GM12878 (cell line): ENCODE measurements around the gene NANOG. TPM values are rescaled to one million over a fixed set of nuclear protein-coding genes. Genes with fewer than 3 reads are reported as not detected.

ENCODE experiments used
- ATAC-seq: fragments of 200-7000 bp; cut with Tn5 transposase; 3 replicates; pipeline ENCODE4 v1.9.1; 2020; ENCODE audit warnings: mild to moderate bottlenecking, moderate library complexity
- BruUV-seq: library from RNA; stranded (reverse); fragments of 400-500 nt; replicated peaks from 2 replicates; lab custom pipeline; 2021; lab: Mats Ljungman, UMichigan
- CTCF ChIA-PET: fragments of 300-600 bp; sonication (Branson Sonifier 250); formaldehyde crosslinking; extraction: SDS; loops from one replicate; lab custom pipeline; 2021; ENCODE audit warnings: inconsistent platforms; lab: Yijun Ruan, JAX
- POLR2A ChIA-PET: fragments of 350-600 bp; formaldehyde crosslinking; extraction: SDS; loops from one replicate; lab custom pipeline; 2021; ENCODE audit warnings: inconsistent platforms; lab: Charles Lee
- RAD21 ChIA-PET: fragments of 300-600 bp; sonication (Branson Sonifier 250); formaldehyde crosslinking; loops from one replicate; lab custom pipeline; 2023; ENCODE audit warnings: antibody characterized with exemption; ENCODE audit not compliant: unreplicated experiment; lab: Charles Lee
- SMC1A ChIA-PET: fragments of 300-600 bp; sonication (Branson Sonifier 250); formaldehyde crosslinking; loops from one replicate; lab custom pipeline; 2023; ENCODE audit not compliant: unreplicated experiment, uncharacterized antibody; lab: Charles Lee
- DNase-seq: peaks from one replicate; pipeline ENCODE4 v3.0.0-alpha.2; 2011; ENCODE audit warnings: low read depth, low spot score
- FAIRE-seq: peaks from 3 replicates; lab custom pipeline; 2011; peaks lifted over from hg19 to GRCh38; lab: Jason Lieb, UNC
- H2AFZ ChIP-seq: 2 replicates; pipeline ENCODE4 v1.6.0; 2011; ENCODE audit warnings: low read depth, low read length, control low read depth; ENCODE audit not compliant: control insufficient read depth
- H3K27ac ChIP-seq: 2 replicates; pipeline ENCODE4 v1.5.1; 2011; ENCODE audit warnings: control low read depth; ENCODE audit not compliant: control insufficient read depth, insufficient read depth
- H3K27me3 ChIP-seq, 2 experiments: replicated peaks in 1 of 2; 2 replicates each; pipeline versions ENCODE4 v1.6.0 to v1.6.1; 2011; ENCODE audit warnings: low read length in 1 of 2; ENCODE audit not compliant: control insufficient read depth in 2 of 2, insufficient read depth in 2 of 2
- H3K36me3 ChIP-seq, 2 experiments: 2 replicates each; pipeline ENCODE4 v1.5.1; 2011; ENCODE audit warnings: low read length in 1 of 2; ENCODE audit not compliant: control insufficient read depth in 2 of 2, insufficient read depth in 2 of 2
- H3K4me1 ChIP-seq: 2 replicates; pipeline ENCODE4 v1.6.1; 2011; ENCODE audit warnings: mild to moderate bottlenecking, low read length, moderate library complexity, mixed read lengths; ENCODE audit not compliant: control insufficient read depth, insufficient read depth
- H3K4me2 ChIP-seq: 2 replicates; pipeline ENCODE4 v1.6.0; 2011; ENCODE audit warnings: control low read depth; ENCODE audit not compliant: control insufficient read depth, insufficient read depth
- H3K4me3 ChIP-seq: fragments of 200-600 bp; sonication (generic); 2 replicates; pipeline ENCODE4 v1.5.1; 2016
- H3K79me2 ChIP-seq: 2 replicates; pipeline ENCODE4 v1.6.0; 2011; ENCODE audit warnings: low read length; ENCODE audit not compliant: control insufficient read depth, insufficient read depth
- H3K9ac ChIP-seq: 2 replicates; pipeline ENCODE4 v1.8.0; 2011; ENCODE audit warnings: low read length, control low read depth, mixed read lengths; ENCODE audit not compliant: control insufficient read depth, insufficient read depth
- H3K9me3 ChIP-seq: replicated peaks from 3 replicates; pipeline ENCODE4 v1.5.1; 2011; ENCODE audit warnings: mild to moderate bottlenecking, low read length; ENCODE audit not compliant: control insufficient read depth, insufficient read depth
- H4K20me1 ChIP-seq: 2 replicates; pipeline ENCODE4 v1.6.0; 2011; ENCODE audit not compliant: control insufficient read depth, insufficient read depth
- CBFB ChIP-seq: IDR thresholded peaks from 2 replicates; pipeline ENCODE4 v1.6.1; 2016; ENCODE audit warnings: antibody characterized with exemption, low read depth
- EGR1 ChIP-seq, 2 experiments: IDR thresholded peaks; 1 replicate in 1 of 2; 2 replicates in 1 of 2; pipeline ENCODE4 v1.6.1; 2011 to 2012; ENCODE audit warnings: low read depth in 2 of 2, low read length in 2 of 2, borderline replicate concordance in 1 of 2, mild to moderate bottlenecking in 1 of 2, moderate library complexity in 1 of 2
- KAT2A ChIP-seq: conservative IDR thresholded peaks from 2 replicates; pipeline ENCODE4 v1.6.1; 2011; ENCODE audit warnings: low read depth, low read length; ENCODE audit not compliant: control insufficient read depth
- MEF2A ChIP-seq: IDR thresholded peaks from 2 replicates; pipeline ENCODE4 v1.6.1; 2011; ENCODE audit warnings: low read depth, mild to moderate bottlenecking, low read length, moderate library complexity; ENCODE audit not compliant: insufficient read depth
- MXI1 ChIP-seq: fragments of 150-350 bp; IDR thresholded peaks from 2 replicates; pipeline ENCODE4 v1.6.1; 2011; ENCODE audit warnings: low read depth, mild to moderate bottlenecking, inconsistent platforms, low read length, improper control_type of control experiment
- RFX5 ChIP-seq: IDR thresholded peaks from 2 replicates; pipeline ENCODE4 v1.6.1; 2011; ENCODE audit warnings: low read depth, low read length, improper control_type of control experiment
- STAT3 ChIP-seq: IDR thresholded peaks from 2 replicates; pipeline ENCODE4 v1.6.1; 2011; ENCODE audit warnings: low read depth, low read length, improper control_type of control experiment
- SUPT20H ChIP-seq: IDR thresholded peaks from 2 replicates; pipeline ENCODE4 v1.6.1; 2011; ENCODE audit warnings: low read depth, mild to moderate bottlenecking, low read length, moderate library complexity, borderline replicate concordance; ENCODE audit not compliant: control insufficient read depth
- ZNF24 ChIP-seq: fragments of 450-650 bp; IDR thresholded peaks from 2 replicates; pipeline ENCODE4 v1.6.1; 2017; ENCODE audit warnings: antibody characterized with exemption, mild to moderate bottlenecking
- ZNF274 ChIP-seq: IDR thresholded peaks from one replicate; pipeline ENCODE4 v1.8.0; 2011; ENCODE audit not compliant: insufficient read length, insufficient read depth
- WGBS: methylation state at CpG from one replicate; pipeline ENCODE4 v1.1.6; 2016; ENCODE audit warnings: low lambda C conversion rate; ENCODE audit not compliant: insufficient replicate concordance, insufficient coverage; ENCODE audit errors: missing lambda C conversion rate; 5-methylcytosine and 5-hydroxymethylcytosine counted together
- in situ Hi-C: fragments of 300-500 bp; cut with MboI; formaldehyde crosslinking; loops from 9 replicates; pipeline ENCODE4 v1.14.3; 2018; ENCODE audit warnings: mixed read lengths
- intact Hi-C: fragments of 100-400 bp; cut with micrococcal nuclease; formaldehyde crosslinking; loops from one replicate; pipeline ENCODE4 v1.14.2; 2022; ENCODE audit not compliant: unreplicated experiment
- polyA plus RNA-seq, 11 experiments: library from polyadenylated mRNA; depleted of rRNA in 4 of 11; unstranded in 6 of 11; stranded (reverse) in 5 of 11; fragments of >200 nt; fragmentation: Nextera tagmentation in 4 of 11; fragmentation: Illumina TruSeq in 1 of 11; extraction: Ambion mirVana in 4 of 11; extraction: Trizol in 1 of 11; gene quantifications; 1 replicate in 1 of 11; 2 replicates in 10 of 11; pipeline versions ENCODE4 v1.2.1 to v1.2.3, GENCODE V29; 2011 to 2016; ENCODE audit warnings: inconsistent platforms in 2 of 11, missing spikeins in 2 of 11, low read depth in 1 of 11
- total RNA-seq, 4 experiments: library from RNA; depleted of rRNA in 3 of 4; stranded (reverse); fragments of >200 nt in 3 of 4; fragmentation: Illumina TruSeq in 1 of 4; extraction: Trizol in 1 of 4; gene quantifications; 2 replicates each; pipeline versions ENCODE4 v1.2.1 to v1.2.3, GENCODE V29; 2013 to 2021
- TF ChIP-seq, protein P1 (sequence below): fragments of 450-650 bp; IDR thresholded peaks from 2 replicates; pipeline ENCODE4 v1.6.1; 2016; ENCODE audit warnings: mild to moderate bottlenecking
- TF ChIP-seq, protein P2 (sequence below): IDR thresholded peaks from 2 replicates; pipeline ENCODE4 v1.6.1; 2012; ENCODE audit warnings: low read depth, low read length, improper control_type of control experiment
- TF ChIP-seq, protein P3 (sequence below): fragments of 450-650 bp; IDR thresholded peaks from 2 replicates; pipeline ENCODE4 v1.6.1; 2018; ENCODE audit warnings: borderline replicate concordance, mild to moderate bottlenecking; ENCODE audit not compliant: partially characterized antibody

NANOG gene
- total and polyA plus RNA-seq, 10 of the 15 experiments (the other 5 are each of a cell fraction or from before 2014, with no cell fraction given), result 0.51 TPM; not detected in 9

DNA sequence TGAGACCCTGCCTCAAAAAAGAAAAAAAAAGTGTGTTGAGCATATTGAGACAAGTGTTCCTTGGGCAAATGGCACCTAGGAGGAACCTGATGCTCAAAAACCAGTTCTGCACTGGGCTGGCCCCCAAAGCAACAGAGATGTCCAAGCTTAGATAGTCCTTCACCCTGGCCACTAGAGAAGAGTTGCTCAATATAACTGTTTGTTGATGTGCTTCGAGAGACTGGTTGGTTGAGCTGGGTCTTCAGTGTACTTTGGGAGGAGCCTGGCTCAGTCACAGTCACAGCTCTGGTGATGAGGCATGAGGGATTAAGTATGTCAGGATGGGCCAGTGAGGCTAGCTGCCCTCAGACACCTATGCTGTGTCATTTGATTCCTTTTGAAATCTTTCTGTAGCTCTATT lies 45.5 kb downstream of the NANOG start:
- Histone ChIP-seq H3K4me1 (no peaks in the 10 kb centered on the region), H3K27ac (no peak overlapping the region), H3K4me2 (no peak overlapping the region), H3K79me2 (no peaks in the 10 kb centered on the region), H3K36me3 (no peaks in the 10 kb centered on the region), H3K27me3 (no peaks in the 10 kb centered on the region), H3K9ac (no peak overlapping the region), H2AFZ (no peak overlapping the region), H3K4me3 (no peak overlapping the region), H4K20me1 (no peaks in the 10 kb centered on the region), H3K9me3 (no peaks in the 10 kb centered on the region)
- ATAC-seq, result no peak
- CTCF ChIA-PET, result interaction anchor here (0.5 to 2.0 kb wide), 2 partner anchors 25 to 57 kb away, joined by 3 to 4 read pairs; no protein-coding TSS in a partner anchor
- SMC1A ChIA-PET, result no interaction called here
- intact Hi-C loops (no loop called here), in situ Hi-C loops (no loop called here)
- RAD21 ChIA-PET, result no interaction called here
- TF ChIP-seq, protein P1, sequence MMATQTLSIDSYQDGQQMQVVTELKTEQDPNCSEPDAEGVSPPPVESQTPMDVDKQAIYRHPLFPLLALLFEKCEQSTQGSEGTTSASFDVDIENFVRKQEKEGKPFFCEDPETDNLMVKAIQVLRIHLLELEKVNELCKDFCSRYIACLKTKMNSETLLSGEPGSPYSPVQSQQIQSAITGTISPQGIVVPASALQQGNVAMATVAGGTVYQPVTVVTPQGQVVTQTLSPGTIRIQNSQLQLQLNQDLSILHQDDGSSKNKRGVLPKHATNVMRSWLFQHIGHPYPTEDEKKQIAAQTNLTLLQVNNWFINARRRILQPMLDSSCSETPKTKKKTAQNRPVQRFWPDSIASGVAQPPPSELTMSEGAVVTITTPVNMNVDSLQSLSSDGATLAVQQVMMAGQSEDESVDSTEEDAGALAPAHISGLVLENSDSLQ, result no peak
- no peak for TF ChIP-seq MXI1
- TF ChIP-seq KAT2A, result no peak
- TF ChIP-seq, protein P2, sequence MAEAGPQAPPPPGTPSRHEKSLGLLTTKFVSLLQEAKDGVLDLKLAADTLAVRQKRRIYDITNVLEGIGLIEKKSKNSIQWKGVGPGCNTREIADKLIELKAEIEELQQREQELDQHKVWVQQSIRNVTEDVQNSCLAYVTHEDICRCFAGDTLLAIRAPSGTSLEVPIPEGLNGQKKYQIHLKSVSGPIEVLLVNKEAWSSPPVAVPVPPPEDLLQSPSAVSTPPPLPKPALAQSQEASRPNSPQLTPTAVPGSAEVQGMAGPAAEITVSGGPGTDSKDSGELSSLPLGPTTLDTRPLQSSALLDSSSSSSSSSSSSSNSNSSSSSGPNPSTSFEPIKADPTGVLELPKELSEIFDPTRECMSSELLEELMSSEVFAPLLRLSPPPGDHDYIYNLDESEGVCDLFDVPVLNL, result no peak
- TF ChIP-seq ZNF24, result no peak
- TF ChIP-seq MEF2A, result no peak
- no peak for TF ChIP-seq EGR1 (IDR thresholded peaks at IDR 0.05; ENCODE audit: borderline replicate concordance in 1 of 2, low read depth in 2 of 2, low read length in 2 of 2)
- TF ChIP-seq, protein P3, sequence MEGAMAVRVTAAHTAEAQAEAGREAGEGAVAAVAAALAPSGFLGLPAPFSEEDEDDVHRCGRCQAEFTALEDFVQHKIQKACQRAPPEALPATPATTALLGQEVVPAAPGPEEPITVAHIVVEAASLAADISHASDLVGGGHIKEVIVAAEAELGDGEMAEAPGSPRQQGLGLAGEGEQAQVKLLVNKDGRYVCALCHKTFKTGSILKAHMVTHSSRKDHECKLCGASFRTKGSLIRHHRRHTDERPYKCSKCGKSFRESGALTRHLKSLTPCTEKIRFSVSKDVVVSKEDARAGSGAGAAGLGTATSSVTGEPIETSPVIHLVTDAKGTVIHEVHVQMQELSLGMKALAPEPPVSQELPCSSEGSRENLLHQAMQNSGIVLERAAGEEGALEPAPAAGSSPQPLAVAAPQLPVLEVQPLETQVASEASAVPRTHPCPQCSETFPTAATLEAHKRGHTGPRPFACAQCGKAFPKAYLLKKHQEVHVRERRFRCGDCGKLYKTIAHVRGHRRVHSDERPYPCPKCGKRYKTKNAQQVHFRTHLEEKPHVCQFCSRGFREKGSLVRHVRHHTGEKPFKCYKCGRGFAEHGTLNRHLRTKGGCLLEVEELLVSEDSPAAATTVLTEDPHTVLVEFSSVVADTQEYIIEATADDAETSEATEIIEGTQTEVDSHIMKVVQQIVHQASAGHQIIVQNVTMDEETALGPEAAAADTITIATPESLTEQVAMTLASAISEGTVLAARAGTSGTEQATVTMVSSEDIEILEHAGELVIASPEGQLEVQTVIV, result no peak
- no peak for TF ChIP-seq CBFB
- no peak for TF ChIP-seq STAT3
- no peak for TF ChIP-seq RFX5
- TF ChIP-seq SUPT20H, result no peak
- TF ChIP-seq ZNF274, result no peak
- POLR2A ChIA-PET, result interaction anchor here (0.6 kb wide), 1 partner anchor 196 kb away, joined by 4 read pairs; no protein-coding TSS in a partner anchor
- WGBS, result 0% methylated on average over 1 of the region's 1 CpG
- no peak for DNase-seq
- no peak for FAIRE-seq
- BruUV-seq, result no TSS peak
